Suprapubic skin (tissue), 4 donors: Measurements from ENCODE around the gene CACNA2D4. TPM values are rescaled to one million over a fixed set of nuclear protein-coding genes. Genes with fewer than 3 reads are reported as not detected.

Source experiments
- DNase-seq, 2 donors: peaks; one replicate each; pipeline ENCODE4 v3.0.0-alpha.2; 2019; ENCODE audit warnings: low spot score in 2 of 2
- H3K27ac ChIP-seq: fragments of 200-600 bp; sonication (generic); one replicate; pipeline ENCODE4 v1.5.1; 2019
- H3K27me3 ChIP-seq: fragments of 200-600 bp; sonication (generic); one replicate; pipeline ENCODE4 v1.5.1; 2019
- H3K36me3 ChIP-seq: fragments of 200-600 bp; sonication (generic); one replicate; pipeline ENCODE4 v1.5.1; 2019
- H3K4me1 ChIP-seq: fragments of 200-600 bp; sonication (generic); one replicate; pipeline ENCODE4 v1.5.1; 2019
- H3K4me3 ChIP-seq: fragments of 200-600 bp; sonication (generic); one replicate; pipeline ENCODE4 v1.5.1; 2019; ENCODE audit warnings: mild to moderate bottlenecking
- H3K9me3 ChIP-seq: fragments of 200-600 bp; sonication (generic); one replicate; pipeline ENCODE4 v1.5.1; 2019
- CTCF ChIP-seq, 2 donors: fragments of 200-600 bp in 1 of 2; fragments of 450-650 bp in 1 of 2; sonication (generic) in 1 of 2; IDR thresholded peaks; one replicate each; pipeline ENCODE4 v1.5.1; 2016 to 2019; ENCODE audit warnings: antibody characterized with exemption in 2 of 2, mild to moderate bottlenecking in 1 of 2, moderate library complexity in 1 of 2
- EP300 ChIP-seq: sonication (generic); formaldehyde crosslinking; IDR thresholded peaks from one replicate; pipeline ENCODE4 v1.6.1; 2017; ENCODE audit warnings: antibody characterized with exemption
- POLR2A ChIP-seq, 2 donors: fragments of 450-650 bp; IDR thresholded peaks; one replicate each; pipeline ENCODE4 v1.6.1; 2017; ENCODE audit warnings: antibody characterized with exemption in 2 of 2, mild to moderate bottlenecking in 2 of 2, moderate library complexity in 2 of 2
- POLR2AphosphoS5 ChIP-seq, 3 donors: sonication (generic); formaldehyde crosslinking; IDR thresholded peaks; one replicate each; pipeline ENCODE4 v1.6.1; 2017; ENCODE audit warnings: antibody characterized with exemption in 3 of 3
- WGBS: methylation state at CpG from one replicate; pipeline ENCODE4 v1.1.5; 2018; 5-methylcytosine and 5-hydroxymethylcytosine counted together
- total RNA-seq, 4 donors: library from RNA; depleted of rRNA; stranded (reverse); fragments of >200 nt; gene quantifications; one replicate each; pipeline ENCODE4 v1.1.0, GENCODE V29; 2016

The CACNA2D4 gene
- total RNA-seq, 4 donors from 2014 or later, result 0.56 to 1.5 (median 0.97) TPM

DNA sequence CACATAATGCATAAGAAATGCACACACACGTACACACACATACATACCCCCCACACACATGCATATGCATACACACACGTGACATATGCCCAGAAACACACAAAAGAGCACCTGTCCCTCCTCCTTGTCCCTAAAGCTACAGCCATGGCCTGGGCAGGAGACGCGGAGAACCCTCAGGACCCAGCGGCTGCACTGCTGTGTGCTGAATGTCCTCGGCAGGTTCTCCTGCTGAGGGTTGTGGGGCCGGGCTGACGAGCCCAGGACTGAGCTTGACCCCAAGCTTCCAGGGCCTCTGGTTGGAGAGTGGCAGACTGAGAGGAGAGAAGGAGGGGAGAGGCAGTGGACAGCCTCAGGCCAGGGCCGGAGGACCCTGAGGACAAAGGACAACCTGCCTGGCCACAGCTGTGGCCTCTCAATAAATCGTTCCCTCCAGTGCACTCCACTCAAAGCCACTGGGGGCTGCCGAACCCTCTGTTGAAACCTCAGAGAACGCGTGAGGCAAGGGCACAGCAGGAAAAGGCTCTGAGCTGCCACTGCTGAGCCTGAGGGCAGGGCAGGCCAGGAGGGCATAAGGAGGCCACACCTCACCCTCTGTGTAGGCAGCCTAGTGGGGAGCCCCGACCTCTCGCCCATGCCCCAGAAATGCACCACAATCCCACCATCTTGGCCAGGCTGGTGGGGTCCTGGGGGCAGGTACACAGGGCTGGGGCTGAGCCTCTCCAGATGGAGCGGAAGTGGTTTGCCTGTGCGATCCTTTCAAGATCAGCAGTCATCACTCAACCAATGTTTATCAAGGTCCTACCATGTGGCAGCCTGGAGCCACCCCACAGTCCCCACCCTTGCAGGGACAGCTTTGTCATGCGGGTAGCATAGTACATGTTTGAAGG is 3.1 kb downstream of the CACNA2D4 start:
- peak in 1 of 2 donors; percentile 67 for DNase-seq
- Histone ChIP-seq H3K4me1 (no peaks in the 10 kb centered on the region), H3K27ac (no peak overlapping the region), H3K9me3 (no peaks in the 10 kb centered on the region), H3K27me3 (peaks cover 24% of the 10 kb centered on the region), H3K4me3 (no peak overlapping the region), H3K36me3 (no peaks in the 10 kb centered on the region)
- TF ChIP-seq EP300 (no peak), POLR2AphosphoS5 (IDR thresholded peaks at IDR 0.05) (no peak)
- WGBS, result 88% methylated on average over 10 of the region's 18 CpGs

GRCh38 chr12:1914114-1914911 is 4.1 kb downstream of the CACNA2D4 start:
- Histone ChIP-seq H3K36me3 (no peaks in the 10 kb centered on the region), H3K4me1 (no peaks in the 10 kb centered on the region), H3K27me3 (peaks cover 31% of the 10 kb centered on the region), H3K27ac (no peak overlapping the region), H3K4me3 (no peak overlapping the region), H3K9me3 (no peaks in the 10 kb centered on the region)
- TF ChIP-seq POLR2A (IDR thresholded peaks at IDR 0.05) (no peak), CTCF (IDR thresholded peaks at IDR 0.05) (no peak), POLR2AphosphoS5 (IDR thresholded peaks at IDR 0.05) (no peak), EP300 (no peak)
- WGBS, result 89% methylated on average over 17 of the region's 17 CpGs
- DNase-seq, result no peak

GRCh38 chr12:1913377-1914113 is 4.9 kb downstream of the CACNA2D4 start:
- no peak overlapping the region for H3K27ac ChIP-seq
- no peak for TF ChIP-seq CTCF (IDR thresholded peaks at IDR 0.05)
- no peak for TF ChIP-seq EP300
- no peak for TF ChIP-seq POLR2AphosphoS5 (IDR thresholded peaks at IDR 0.05)
- no peak for TF ChIP-seq POLR2A (IDR thresholded peaks at IDR 0.05)
- H3K9me3 ChIP-seq, result no peaks in the 10 kb centered on the region
- no peak overlapping the region for H3K4me3 ChIP-seq
- H3K27me3 ChIP-seq, result peaks cover 34% of the 10 kb centered on the region
- no peaks in the 10 kb centered on the region for H3K36me3 ChIP-seq
- WGBS, result 64% methylated on average over 8 of the region's 12 CpGs
- peak in 1 of 2 donors; percentile 66 for DNase-seq
- no peaks in the 10 kb centered on the region for H3K4me1 ChIP-seq

- peaks cover 6% of the 10 kb centered on the region for H3K4me1 ChIP-seq
- TF ChIP-seq POLR2A (IDR thresholded peaks at IDR 0.05) (no peak), EP300 (no peak), CTCF (IDR thresholded peaks at IDR 0.05) (no peak), POLR2AphosphoS5 (IDR thresholded peaks at IDR 0.05) (no peak)
- no peaks in the 10 kb centered on the region for H3K9me3 ChIP-seq
- WGBS, result 85% methylated on average over 18 of the region's 18 CpGs
- peaks cover 38% of the 10 kb centered on the region for H3K27me3 ChIP-seq
- DNase-seq, result peak in 1 of 2 donors; percentile 68
- H3K36me3 ChIP-seq, result no peaks in the 10 kb centered on the region
- H3K27ac ChIP-seq, result no peak overlapping the region
- no peak overlapping the region for H3K4me3 ChIP-seq
Measured at GRCh38 chr12:1912580-1913376, 5.7 kb downstream of the CACNA2D4 start.
